Measurements from ENCODE around the gene MT1G. TPM values are rescaled to one million over a fixed set of nuclear protein-coding genes. Genes with fewer than 3 reads are reported as not detected.
A peak's percentile ranks its signal among the peaks of the same experiment; 100 is the strongest.
"Not testable (repeated sequence)": the region's sequence is repeated elsewhere in the genome, so short reads cannot be mapped to it uniquely, and the experiment has no call there.

MT1G gene
- polyA plus RNA-seq (2014; cell fraction: cytosol; rRNA removed) = 7.9 TPM in 1 of 2 replicates, not detected in the other
- polyA plus RNA-seq (2014; cell fraction: nucleus; rRNA removed) = not detected in 2 replicates

- no peak for DNase-seq (ENCODE audit: low spot score)
These were observed at the start of gene MT1G for GRCh38 chr16:56667581-56668571. MT1G (minus strand) TSS chr16:56668065; CDS start chr16:56667993, 72 bp downstream.

- DNase-seq (ENCODE audit: low spot score) = not testable (repeated sequence)
These were observed 49.7 kb upstream of the MT1G start for GRCh38 chr16:56717532-56717931.

- no peak for DNase-seq (ENCODE audit: low spot score)
These were observed 48.9 kb upstream of the MT1G start for GRCh38 chr16:56716761-56717160.

- DNase-seq (ENCODE audit: low spot score) = peak; percentile 38
These were observed 47.3 kb upstream of the MT1G start for GRCh38 chr16:56715126-56715525.

GRCh38 chr16:56713794-56714193, 45.9 kb upstream of the MT1G start:
- DNase-seq (ENCODE audit: low spot score) = no peak

- no peak for DNase-seq (ENCODE audit: low spot score)
These were observed 44.0 kb upstream of the MT1G start for GRCh38 chr16:56711862-56712261.

- DNase-seq (ENCODE audit: low spot score) = no peak
These were observed 42.4 kb upstream of the MT1G start for GRCh38 chr16:56710181-56710737.

- no peak for DNase-seq (ENCODE audit: low spot score)
These were observed 41.7 kb upstream of the MT1G start for GRCh38 chr16:56709443-56710040.

- DNase-seq (ENCODE audit: low spot score) = peak; percentile 44
These were observed 40.9 kb upstream of the MT1G start for GRCh38 chr16:56708525-56709442.

GRCh38 chr16:56702836-56703235, 35.0 kb upstream of the MT1G start:
- no peak for DNase-seq (ENCODE audit: low spot score)

- DNase-seq (ENCODE audit: low spot score) = no peak
These were observed 33.7 kb upstream of the MT1G start for GRCh38 chr16:56701534-56701933.

- DNase-seq (ENCODE audit: low spot score) = no peak
These were observed 32.8 kb upstream of the MT1G start for GRCh38 chr16:56700631-56701030.

- no peak for DNase-seq (ENCODE audit: low spot score)
These were observed 32.3 kb upstream of the MT1G start for GRCh38 chr16:56700195-56700594.

GRCh38 chr16:56697456-56698155, 29.7 kb upstream of the MT1G start:
- DNase-seq (ENCODE audit: low spot score) = no peak

GRCh38 chr16:56695246-56695645, 27.4 kb upstream of the MT1G start:
- DNase-seq (ENCODE audit: low spot score) = no peak

GRCh38 chr16:56691885-56692284, 24.0 kb upstream of the MT1G start:
- DNase-seq (ENCODE audit: low spot score) = no peak

GRCh38 chr16:56690420-56691122, 22.7 kb upstream of the MT1G start:
- no peak for DNase-seq (ENCODE audit: low spot score)

- no peak for DNase-seq (ENCODE audit: low spot score)
These were observed 21.3 kb upstream of the MT1G start for GRCh38 chr16:56689171-56689570.

- DNase-seq (ENCODE audit: low spot score) = no peak
These were observed 20.9 kb upstream of the MT1G start for GRCh38 chr16:56688762-56689161.

- DNase-seq (ENCODE audit: low spot score) = no peak
These were observed 18.9 kb upstream of the MT1G start for GRCh38 chr16:56686758-56687157.
